ENCODE results near the gene STIP1. TPM values are rescaled to one million over a fixed set of nuclear protein-coding genes. Genes with fewer than 3 reads are reported as not detected.
A peak's percentile ranks its signal among the peaks of the same experiment; 100 is the strongest.

The STIP1 gene
- total and polyA plus RNA-seq, 2 experiments from 2014 or later, result 231 to 240 TPM

DNA sequence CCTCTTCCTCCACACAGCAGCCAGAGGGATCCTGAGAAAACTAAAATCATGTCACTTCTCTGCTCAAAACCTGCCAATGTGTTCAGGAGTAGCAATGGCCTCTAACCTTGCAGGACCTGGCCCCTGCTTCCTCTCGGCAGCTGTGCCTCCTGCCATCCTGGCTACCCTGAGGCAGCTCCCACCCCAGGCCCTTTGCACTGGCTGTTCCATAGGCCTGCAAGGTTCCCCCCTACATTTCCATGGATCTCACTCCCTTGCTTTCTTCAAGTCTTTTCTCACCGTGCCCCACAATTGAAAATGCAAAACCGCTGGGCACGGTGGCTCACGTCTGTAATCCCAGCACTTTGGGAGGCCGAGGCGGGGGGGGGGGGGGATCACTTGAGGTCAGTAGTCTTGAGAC, 2.1 kb upstream of the STIP1 start:
- Histone ChIP-seq H3K4me1 (ENCODE audit: low read depth) (peaks cover 13% of the 10 kb centered on the region), H3K27ac (peak overlapping the region; percentile 27), H3K9me3 (ENCODE audit: low read depth) (no peaks in the 10 kb centered on the region), H3K36me3 (no peaks in the 10 kb centered on the region), H3K27me3 (no peaks in the 10 kb centered on the region), H3K4me3 (no peak overlapping the region)
- DNase-seq (ENCODE audit: low read depth in 1 of 2, low spot score in 1 of 2), result no peak
- TF ChIP-seq, protein P1, sequence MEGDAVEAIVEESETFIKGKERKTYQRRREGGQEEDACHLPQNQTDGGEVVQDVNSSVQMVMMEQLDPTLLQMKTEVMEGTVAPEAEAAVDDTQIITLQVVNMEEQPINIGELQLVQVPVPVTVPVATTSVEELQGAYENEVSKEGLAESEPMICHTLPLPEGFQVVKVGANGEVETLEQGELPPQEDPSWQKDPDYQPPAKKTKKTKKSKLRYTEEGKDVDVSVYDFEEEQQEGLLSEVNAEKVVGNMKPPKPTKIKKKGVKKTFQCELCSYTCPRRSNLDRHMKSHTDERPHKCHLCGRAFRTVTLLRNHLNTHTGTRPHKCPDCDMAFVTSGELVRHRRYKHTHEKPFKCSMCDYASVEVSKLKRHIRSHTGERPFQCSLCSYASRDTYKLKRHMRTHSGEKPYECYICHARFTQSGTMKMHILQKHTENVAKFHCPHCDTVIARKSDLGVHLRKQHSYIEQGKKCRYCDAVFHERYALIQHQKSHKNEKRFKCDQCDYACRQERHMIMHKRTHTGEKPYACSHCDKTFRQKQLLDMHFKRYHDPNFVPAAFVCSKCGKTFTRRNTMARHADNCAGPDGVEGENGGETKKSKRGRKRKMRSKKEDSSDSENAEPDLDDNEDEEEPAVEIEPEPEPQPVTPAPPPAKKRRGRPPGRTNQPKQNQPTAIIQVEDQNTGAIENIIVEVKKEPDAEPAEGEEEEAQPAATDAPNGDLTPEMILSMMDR (IDR thresholded peaks at IDR 0.05; ENCODE audit: low read depth, low read length), result no peak

DNA sequence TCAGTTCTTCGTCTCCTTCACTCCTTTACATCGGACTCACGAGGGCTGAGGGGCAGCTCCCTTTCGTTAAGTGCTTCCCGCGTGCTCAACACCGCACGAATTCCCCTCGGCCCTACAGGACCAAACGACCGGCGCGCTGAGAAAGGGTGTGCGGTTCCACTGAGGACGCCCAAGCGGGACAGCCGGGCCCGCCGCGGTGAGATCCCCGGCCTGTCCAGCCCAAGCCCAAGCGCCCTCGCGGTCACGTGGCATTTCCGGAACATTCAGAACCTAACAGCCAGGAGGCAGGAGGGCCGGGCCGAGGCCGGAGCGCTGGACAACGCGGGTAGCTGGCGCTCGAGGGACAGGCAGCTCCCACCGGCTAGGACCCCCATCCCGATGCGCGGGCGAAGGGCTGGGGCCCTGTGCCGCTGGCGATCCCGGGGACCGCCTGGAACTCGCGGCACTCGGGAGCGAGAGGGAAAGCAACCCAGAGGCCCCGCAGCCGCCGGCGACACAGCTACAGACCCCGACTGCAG, 737 bp upstream of the STIP1 start:
- H3K27ac ChIP-seq, result peak overlapping the region; percentile 93
- no peaks in the 10 kb centered on the region for H3K36me3 ChIP-seq
- no peaks in the 10 kb centered on the region for H3K9me3 ChIP-seq (ENCODE audit: low read depth)
- no peaks in the 10 kb centered on the region for H3K27me3 ChIP-seq
- TF ChIP-seq, protein P1 (IDR thresholded peaks at IDR 0.05; ENCODE audit: low read depth, low read length), result peak; percentile 43
- peak; percentile 80 to 89 for DNase-seq (ENCODE audit: low read depth in 1 of 2, low spot score in 1 of 2)
- H3K4me1 ChIP-seq (ENCODE audit: low read depth), result peaks cover 22% of the 10 kb centered on the region
- peak overlapping the region; percentile 45 for H3K4me3 ChIP-seq

GRCh38 chr11:64186492-64187165, 658 bp downstream of the STIP1 start:
- DNase-seq (ENCODE audit: low read depth in 1 of 2, low spot score in 1 of 2), result peak in 1 of 2 donors; percentile 28
- Histone ChIP-seq H3K4me3 (no peak overlapping the region), H3K36me3 (no peaks in the 10 kb centered on the region), H3K27ac (no peak overlapping the region), H3K9me3 (ENCODE audit: low read depth) (no peaks in the 10 kb centered on the region), H3K4me1 (ENCODE audit: low read depth) (peaks cover 14% of the 10 kb centered on the region), H3K27me3 (no peaks in the 10 kb centered on the region)
- TF ChIP-seq, protein P1 (IDR thresholded peaks at IDR 0.05; ENCODE audit: low read depth, low read length), result no peak

- H3K36me3 ChIP-seq, result peaks cover 40% of the 10 kb centered on the region
- H3K27ac ChIP-seq, result no peak overlapping the region
- H3K9me3 ChIP-seq (ENCODE audit: low read depth), result no peaks in the 10 kb centered on the region
- no peaks in the 10 kb centered on the region for H3K27me3 ChIP-seq
- no peak overlapping the region for H3K4me3 ChIP-seq
- no peak for DNase-seq (ENCODE audit: low read depth in 1 of 2, low spot score in 1 of 2)
- peaks cover 9% of the 10 kb centered on the region for H3K4me1 ChIP-seq (ENCODE audit: low read depth)
- TF ChIP-seq, protein P1 (IDR thresholded peaks at IDR 0.05; ENCODE audit: low read depth, low read length), result no peak
Observed at GRCh38 chr11:64192434-64192833, 6.5 kb downstream of the STIP1 start.

DNA sequence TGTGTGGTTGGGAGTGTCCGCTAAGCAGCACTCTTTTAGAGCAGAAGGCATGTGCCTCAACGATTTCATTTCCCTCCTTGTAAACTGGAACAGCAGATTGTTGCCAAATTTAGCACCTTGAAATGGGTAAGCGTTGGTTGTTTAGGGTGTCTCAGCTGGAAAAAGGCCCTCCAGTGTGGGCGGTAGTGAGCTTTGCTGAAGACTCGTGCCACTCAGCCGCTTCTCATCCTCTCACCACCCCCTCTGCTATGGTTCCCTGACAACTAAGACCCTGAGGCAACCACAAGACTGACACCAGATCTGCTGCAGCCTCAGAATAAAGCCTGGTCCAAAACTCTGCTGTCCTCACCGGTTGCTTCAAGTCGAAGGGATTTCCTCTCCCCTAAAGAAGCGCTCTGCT, 10.7 kb downstream of the STIP1 start:
- no peak for DNase-seq (ENCODE audit: low read depth in 1 of 2, low spot score in 1 of 2)
- TF ChIP-seq, protein P1 (IDR thresholded peaks at IDR 0.05; ENCODE audit: low read depth, low read length), result no peak
- H3K4me1 ChIP-seq (ENCODE audit: low read depth), result no peaks in the 10 kb centered on the region
- H3K27ac ChIP-seq, result no peak overlapping the region
- no peak overlapping the region for H3K4me3 ChIP-seq
- no peaks in the 10 kb centered on the region for H3K9me3 ChIP-seq (ENCODE audit: low read depth)
- H3K36me3 ChIP-seq, result peaks cover 72% of the 10 kb centered on the region
- H3K27me3 ChIP-seq, result no peaks in the 10 kb centered on the region
